Measurements from ENCODE around the gene CRYBA2. TPM values are rescaled to one million over a fixed set of nuclear protein-coding genes. Genes with fewer than 3 reads are reported as not detected.
A peak's percentile ranks its signal among the peaks of the same experiment; 100 is the strongest.

Gene CRYBA2
- total RNA-seq, 4 donors from 2014 or later, result 2.4 to 14.2 (median 9.4) TPM; not detected in 1

DNA sequence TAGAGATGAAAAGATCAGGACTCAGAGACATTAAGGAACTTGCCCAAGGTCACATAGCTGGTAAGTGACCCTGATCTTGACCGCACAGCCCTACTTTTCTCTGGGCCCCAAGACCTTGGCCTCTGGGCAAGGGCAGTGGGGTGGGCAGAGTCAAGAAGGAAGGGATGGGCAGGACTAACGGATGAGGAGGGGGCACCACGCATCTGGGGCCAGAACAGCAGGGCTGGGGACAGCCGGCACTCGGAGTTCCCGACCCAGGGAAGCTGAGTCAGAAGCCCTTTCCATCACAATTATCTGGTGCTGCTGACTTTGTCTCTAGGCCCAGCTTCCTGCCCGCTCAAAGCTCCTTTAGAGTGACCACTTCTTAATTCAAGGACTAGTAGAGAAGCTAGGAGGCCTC is 33.7 kb upstream of the CRYBA2 start:
- H3K9me3 ChIP-seq, result no peaks in the 10 kb centered on the region
- H3K27me3 ChIP-seq, result no peaks in the 10 kb centered on the region
- H3K36me3 ChIP-seq, result no peaks in the 10 kb centered on the region
- H3K4me1 ChIP-seq, result no peaks in the 10 kb centered on the region
- no peak overlapping the region for H3K4me3 ChIP-seq
- TF ChIP-seq, protein P1, sequence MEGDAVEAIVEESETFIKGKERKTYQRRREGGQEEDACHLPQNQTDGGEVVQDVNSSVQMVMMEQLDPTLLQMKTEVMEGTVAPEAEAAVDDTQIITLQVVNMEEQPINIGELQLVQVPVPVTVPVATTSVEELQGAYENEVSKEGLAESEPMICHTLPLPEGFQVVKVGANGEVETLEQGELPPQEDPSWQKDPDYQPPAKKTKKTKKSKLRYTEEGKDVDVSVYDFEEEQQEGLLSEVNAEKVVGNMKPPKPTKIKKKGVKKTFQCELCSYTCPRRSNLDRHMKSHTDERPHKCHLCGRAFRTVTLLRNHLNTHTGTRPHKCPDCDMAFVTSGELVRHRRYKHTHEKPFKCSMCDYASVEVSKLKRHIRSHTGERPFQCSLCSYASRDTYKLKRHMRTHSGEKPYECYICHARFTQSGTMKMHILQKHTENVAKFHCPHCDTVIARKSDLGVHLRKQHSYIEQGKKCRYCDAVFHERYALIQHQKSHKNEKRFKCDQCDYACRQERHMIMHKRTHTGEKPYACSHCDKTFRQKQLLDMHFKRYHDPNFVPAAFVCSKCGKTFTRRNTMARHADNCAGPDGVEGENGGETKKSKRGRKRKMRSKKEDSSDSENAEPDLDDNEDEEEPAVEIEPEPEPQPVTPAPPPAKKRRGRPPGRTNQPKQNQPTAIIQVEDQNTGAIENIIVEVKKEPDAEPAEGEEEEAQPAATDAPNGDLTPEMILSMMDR (IDR thresholded peaks at IDR 0.05), result no peak
- no peak for TF ChIP-seq POLR2A (IDR thresholded peaks at IDR 0.05)
- H3K27ac ChIP-seq, result no peak overlapping the region
- DNase-seq, result no peak

DNA sequence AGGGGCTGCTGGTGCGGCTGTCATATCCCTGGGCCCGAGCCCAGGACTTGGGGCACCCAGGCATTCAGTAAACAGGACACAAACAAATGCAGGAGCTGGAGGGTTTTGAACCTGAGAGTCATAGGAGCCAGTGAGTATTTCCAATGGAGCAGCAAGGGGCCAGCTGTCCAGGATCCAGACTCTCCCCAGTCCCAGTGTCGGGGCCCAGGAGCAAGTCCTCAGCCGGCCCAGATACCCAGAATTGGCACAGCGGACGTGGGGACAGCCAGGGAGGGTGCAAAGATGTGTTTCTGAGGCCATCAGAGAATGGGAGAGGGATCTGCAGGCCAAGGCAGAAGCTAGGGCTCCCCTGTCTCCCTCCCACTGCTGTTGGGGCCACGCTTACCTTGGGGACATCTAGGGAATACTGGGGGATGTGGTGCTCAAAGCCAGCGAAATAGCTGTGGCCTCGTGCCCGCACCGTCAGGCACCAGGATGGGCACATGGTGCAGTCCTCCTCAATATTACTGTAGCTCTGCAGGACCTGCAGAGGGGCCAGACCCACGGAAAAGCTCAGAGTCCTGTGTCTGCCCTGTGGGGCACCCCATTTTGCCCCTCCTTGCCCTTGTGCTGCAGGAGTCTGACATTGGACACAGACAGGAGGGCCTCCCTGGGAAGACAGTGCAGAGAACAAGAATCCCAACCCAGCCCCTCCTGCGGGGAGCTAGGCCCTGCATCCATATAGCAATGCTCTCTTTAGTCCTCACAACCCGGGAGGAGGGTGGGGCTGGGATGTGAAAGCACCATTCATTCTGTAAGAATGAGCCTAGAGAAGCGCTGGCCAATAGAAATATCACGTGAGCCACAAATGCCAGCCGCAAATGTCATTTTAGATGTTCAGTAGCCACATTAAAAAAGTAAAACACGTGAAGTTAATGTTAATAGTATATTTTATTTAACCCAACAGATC is 32.7 kb upstream of the CRYBA2 start:
- peak in 1 of 3 donors; percentile 34 for DNase-seq

DNA sequence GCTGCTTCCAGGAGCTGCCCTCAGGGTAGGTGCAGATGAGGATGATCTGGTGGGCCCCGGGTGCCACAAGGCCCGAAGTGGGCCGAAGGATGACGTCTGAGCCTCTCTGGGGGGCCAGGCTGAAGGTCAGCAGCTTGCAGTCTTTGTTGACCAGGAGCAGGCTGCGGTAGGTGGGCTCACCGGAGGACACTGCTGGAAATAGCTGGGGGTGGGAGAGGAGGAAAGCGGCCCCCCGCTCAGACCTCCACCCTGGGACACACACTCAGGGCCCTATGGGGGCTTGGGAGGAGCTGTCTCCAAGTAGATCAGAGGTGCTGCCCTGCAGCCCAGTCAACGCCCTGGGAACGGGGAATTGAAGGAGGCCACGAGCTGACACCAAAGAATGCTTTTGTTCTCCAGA is 30.8 kb upstream of the CRYBA2 start:
- no peak for DNase-seq
- no peaks in the 10 kb centered on the region for H3K36me3 ChIP-seq
- no peak overlapping the region for H3K27ac ChIP-seq
- no peak overlapping the region for H3K4me3 ChIP-seq
- no peaks in the 10 kb centered on the region for H3K9me3 ChIP-seq
- no peaks in the 10 kb centered on the region for H3K4me1 ChIP-seq
- TF ChIP-seq, protein P1 (IDR thresholded peaks at IDR 0.05), result no peak
- no peak for TF ChIP-seq POLR2A (IDR thresholded peaks at IDR 0.05)
- no peaks in the 10 kb centered on the region for H3K27me3 ChIP-seq

More for the DNA sequence above, 32.7 kb upstream of the CRYBA2 start:
- Histone ChIP-seq H3K4me1 (no peaks in the 10 kb centered on the region), H3K9me3 (no peaks in the 10 kb centered on the region), H3K27me3 (no peaks in the 10 kb centered on the region), H3K36me3 (no peaks in the 10 kb centered on the region), H3K27ac (no peak overlapping the region), H3K4me3 (no peak overlapping the region)
- TF ChIP-seq, protein P1 (IDR thresholded peaks at IDR 0.05), result no peak
- TF ChIP-seq POLR2A (IDR thresholded peaks at IDR 0.05), result no peak

DNA sequence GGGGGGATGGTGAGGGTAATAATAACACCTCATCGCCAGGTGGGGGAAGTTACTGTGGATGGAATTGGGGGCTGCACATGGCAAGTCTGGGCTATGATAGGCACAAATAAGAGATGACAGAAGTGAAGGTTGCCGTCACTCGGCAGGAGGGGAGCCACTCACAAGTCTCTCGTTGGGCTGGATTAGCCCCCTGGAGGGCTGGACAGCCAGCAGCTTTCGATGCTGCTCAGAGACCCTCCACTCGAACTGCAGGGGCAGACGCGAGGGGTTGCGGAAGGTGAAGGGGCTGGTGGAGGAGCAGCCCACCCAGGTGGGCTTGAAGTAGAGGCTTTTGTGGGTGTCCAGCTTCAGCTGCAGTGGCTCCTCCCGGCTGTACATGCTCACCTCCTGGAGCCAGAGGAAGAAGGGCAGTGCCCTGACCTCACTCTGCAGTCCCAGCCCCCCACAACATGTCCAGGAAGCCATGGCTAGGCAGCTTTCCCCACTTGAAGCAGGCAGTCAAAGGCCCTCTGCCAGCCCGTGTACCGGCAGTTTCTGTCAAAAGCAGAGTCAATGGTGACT is 29.9 kb upstream of the CRYBA2 start:
- Histone ChIP-seq H3K36me3 (no peaks in the 10 kb centered on the region), H3K27me3 (no peaks in the 10 kb centered on the region), H3K4me3 (no peak overlapping the region), H3K4me1 (no peaks in the 10 kb centered on the region), H3K9me3 (no peaks in the 10 kb centered on the region), H3K27ac (no peak overlapping the region)
- TF ChIP-seq, protein P1 (IDR thresholded peaks at IDR 0.05), result no peak
- no peak for TF ChIP-seq POLR2A (IDR thresholded peaks at IDR 0.05)
- DNase-seq, result peak in 1 of 3 donors; percentile 25

DNA sequence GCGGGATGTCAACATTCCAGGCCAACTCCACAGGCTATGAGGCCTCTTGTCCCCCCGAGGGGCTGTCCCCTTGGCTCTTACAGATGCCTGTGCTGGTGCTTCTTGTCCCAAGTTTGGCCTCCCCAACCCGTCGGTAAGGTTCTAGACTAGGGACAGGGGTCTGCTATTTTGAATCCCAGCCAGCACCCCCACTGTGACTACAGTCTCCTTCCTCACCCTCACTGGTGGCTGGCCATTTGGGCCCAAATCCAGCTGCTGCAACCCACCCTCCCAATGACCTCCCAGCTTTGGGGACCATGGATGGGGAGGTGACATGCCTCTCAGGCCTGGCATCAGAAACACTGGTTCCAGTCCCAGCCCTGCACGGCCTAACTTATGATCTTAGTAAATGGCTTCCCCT is 29.4 kb upstream of the CRYBA2 start:
- no peak for DNase-seq
- no peak overlapping the region for H3K4me3 ChIP-seq
- no peaks in the 10 kb centered on the region for H3K4me1 ChIP-seq
- no peaks in the 10 kb centered on the region for H3K9me3 ChIP-seq
- H3K36me3 ChIP-seq, result no peaks in the 10 kb centered on the region
- H3K27ac ChIP-seq, result no peak overlapping the region
- TF ChIP-seq, protein P1 (IDR thresholded peaks at IDR 0.05), result no peak
- TF ChIP-seq POLR2A (IDR thresholded peaks at IDR 0.05), result no peak
- H3K27me3 ChIP-seq, result no peaks in the 10 kb centered on the region
